Left ventricle myocardium superior (tissue), 1 donor: ENCODE measurements around the gene BLCAP. TPM values are rescaled to one million over a fixed set of nuclear protein-coding genes. Genes with fewer than 3 reads are reported as not detected.

ENCODE experiments used
- ATAC-seq: fragments of 200-7000 bp; cut with Tn5 transposase; one replicate; pipeline ENCODE4 v1.9.1; 2020; ENCODE audit warnings: mild to moderate bottlenecking, moderate library complexity
- DNase-seq: peaks from one replicate; pipeline ENCODE4 v3.0.0-alpha.2; 2020
- intact Hi-C: fragments of 100-400 bp; cut with micrococcal nuclease; formaldehyde crosslinking; loops from one replicate; pipeline ENCODE4 v1.11.0; 2022
- total RNA-seq: library from RNA; stranded (reverse); fragmentation: NEBNext Ultra II Directional; extraction: Animal tissue kit (Norgen Biotek cat#: 25700); gene quantifications from one replicate; pipeline ENCODE4 v1.2.1, GENCODE V29; 2021
- donor health status: DM: no; HTN: yes; CAD: no; lungs with severe emphysema.

The BLCAP gene
- total RNA-seq, 1 donor from 2014 or later = 93.8 TPM

DNA sequence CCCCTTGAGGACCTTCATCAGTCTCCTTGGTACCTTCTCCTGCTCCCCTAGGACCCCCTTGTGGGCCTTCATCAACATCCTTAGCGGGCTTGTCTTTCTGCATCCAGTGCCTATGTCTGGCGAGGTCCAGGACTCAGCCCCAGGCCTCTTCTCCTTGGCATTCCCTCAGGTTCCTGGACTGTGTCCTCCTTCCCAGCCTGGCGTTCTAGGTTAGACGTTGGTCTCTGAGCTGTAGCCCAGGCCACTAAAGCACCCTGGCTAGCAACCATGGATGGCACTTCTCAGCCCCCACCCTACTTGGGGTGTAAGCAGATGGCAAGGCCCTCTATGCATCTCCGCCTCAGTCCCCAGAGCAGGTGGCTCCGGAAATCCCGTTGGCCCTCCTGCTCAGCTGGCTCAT is 58.1 kb downstream of the BLCAP start:
- ATAC-seq = no peak
- intact Hi-C loops = no loop called here
- DNase-seq = no peak

DNA sequence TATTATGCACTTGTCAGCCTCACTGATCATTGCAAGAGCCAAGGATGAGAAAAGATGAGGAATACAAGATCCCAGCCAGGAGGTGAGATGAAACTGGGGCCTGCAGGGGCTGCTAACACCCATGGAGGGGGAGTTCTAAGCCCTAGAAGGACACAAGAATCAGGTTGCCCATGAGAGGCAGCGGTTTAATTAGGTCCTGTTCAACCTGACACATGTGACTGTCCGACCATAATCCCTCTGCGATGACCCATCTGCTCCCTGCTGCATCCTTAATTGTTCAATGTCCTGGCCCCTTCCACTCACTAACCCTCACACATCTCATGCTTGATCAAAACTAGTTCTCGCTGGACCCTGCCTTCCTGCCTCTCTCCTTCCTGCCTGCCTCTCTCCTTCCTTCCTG is 58.8 kb downstream of the BLCAP start:
- intact Hi-C loops = no loop called here
- DNase-seq (no peak), ATAC-seq (no peak)

Other genes starting within 250 kb of the BLCAP start
- gene MANBAL, start 238.2 kb downstream of the BLCAP start, total RNA-seq = 16.6 TPM
- gene SRC, start 181.7 kb downstream of the BLCAP start, total RNA-seq = 5.1 TPM
- 0.25 TPM for gene NNAT, start 6.6 kb downstream of the BLCAP start, total RNA-seq
- 63.4 TPM for gene CTNNBL1, start 166.2 kb upstream of the BLCAP start, total RNA-seq